ENCODE data around the gene SPTLC3. TPM values are rescaled to one million over a fixed set of nuclear protein-coding genes. Genes with fewer than 3 reads are reported as not detected.

The SPTLC3 gene
- total and polyA plus RNA-seq, 2 of the 13 experiments (the other 11 are each of a cell fraction or from before 2014, with no cell fraction given), result 20.5 to 95.6 TPM

DNA sequence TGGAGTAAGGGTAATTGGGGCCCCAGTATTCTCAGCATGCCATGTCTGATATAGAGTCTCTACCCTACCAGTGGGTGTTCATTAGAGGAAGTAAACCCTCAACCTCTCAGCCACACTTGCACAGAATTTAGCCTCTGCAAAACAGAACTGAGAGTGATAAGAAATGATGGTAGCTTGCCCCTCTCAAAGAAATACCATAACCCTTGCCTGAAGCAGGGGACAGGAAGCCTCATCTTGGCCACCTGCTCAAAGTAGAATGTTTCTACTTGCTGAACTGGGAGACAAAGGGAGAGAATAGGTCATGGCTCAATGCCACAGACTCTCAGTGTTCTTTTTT, 33.7 kb downstream of the SPTLC3 start:
- ATAC-seq (no peak), DNase-seq (ENCODE audit: low spot score) (no peak), FAIRE-seq (no peak)
- TF ChIP-seq ZNF501 (CRISPR knock-in tag; IDR thresholded peaks at IDR 0.05) (no peak), ZNF782 (CRISPR knock-in tag; IDR thresholded peaks at IDR 0.05; ENCODE audit: borderline replicate concordance) (no peak), ZNF510 (CRISPR knock-in tag; IDR thresholded peaks at IDR 0.05; ENCODE audit: low read depth) (no peak), ZBTB39 (CRISPR knock-in tag; IDR thresholded peaks at IDR 0.05) (no peak), ZNF652 (CRISPR knock-in tag; IDR thresholded peaks at IDR 0.05; ENCODE audit: borderline replicate concordance, low read depth) (no peak), HINFP (CRISPR knock-in tag; IDR thresholded peaks at IDR 0.05; ENCODE audit: low read depth) (no peak), THRA (CRISPR knock-in tag; IDR thresholded peaks at IDR 0.05; ENCODE audit: borderline replicate concordance) (no peak)
- H3K27ac ChIP-seq (ENCODE audit: extremely low read length, insufficient read depth, low read length), result no peak overlapping the region
- H3K4me2 ChIP-seq (ENCODE audit: low read depth, low read length), result no peak overlapping the region
- CTCF ChIA-PET (ENCODE audit: low intra/inter-chr PET ratio, low total read pairs), result no interaction called here
- H3K27me3 ChIP-seq (ENCODE audit: control insufficient read depth in 1 of 2, insufficient read depth in 2 of 2, low read length in 2 of 2), result no peaks in the 10 kb centered on the region
- no peaks in the 10 kb centered on the region for H3K9me3 ChIP-seq (ENCODE audit: low read length)
- H2AFZ ChIP-seq (ENCODE audit: low read length), result no peak overlapping the region
- peaks cover 8 to 22% of the 10 kb centered on the region in 2 experiments for H3K36me3 ChIP-seq (replicated peaks in 1 of 2; ENCODE audit: control insufficient read depth in 1 of 2, insufficient read depth in 2 of 2, low read length in 2 of 2)
- POLR2A ChIA-PET, result no interaction called here
- no peaks in the 10 kb centered on the region for H4K20me1 ChIP-seq (ENCODE audit: insufficient read depth, low read length)
- intact Hi-C loops (cut with micrococcal nuclease; ENCODE audit: unreplicated experiment) (loop anchor here (5.0 kb wide), 1 partner anchor 1470 kb away; no protein-coding TSS in a partner anchor), in situ Hi-C loops (cut with HindIII; ENCODE audit: extremely low pct_ligation_motif_present, low pct_unique_long_range_greater_than_20kb) (no loop called here)
- no peak overlapping the region for H3K9ac ChIP-seq (ENCODE audit: insufficient read depth, low read depth, low read length)
- H3K79me2 ChIP-seq (ENCODE audit: insufficient read depth, low read length), result peaks cover 8% of the 10 kb centered on the region
- no peak overlapping the region for H3K4me3 ChIP-seq (replicated peaks in 1 of 3; ENCODE audit: insufficient read depth in 1 of 3, low read depth in 2 of 3, low read length in 3 of 3)
- peaks cover 26% of the 10 kb centered on the region for H3K4me1 ChIP-seq (ENCODE audit: insufficient read depth, low read length)
- BruUV-seq (replicated peaks), result no TSS peak
